ENCODE data around the gene SEPTIN7. TPM values are rescaled to one million over a fixed set of nuclear protein-coding genes. Genes with fewer than 3 reads are reported as not detected.

Gene SEPTIN7
- total and polyA plus RNA-seq, 9 of the 15 experiments (the other 6 are each of a cell fraction or from before 2014, with no cell fraction given): 95.0 to 268 (median 163) TPM

- no peak for TF ChIP-seq NFE2L1 (tag; IDR thresholded peaks at IDR 0.05; ENCODE audit: borderline replicate concordance, low read depth)
- TF ChIP-seq HDAC6 (IDR thresholded peaks at IDR 0.05; ENCODE audit: low read depth, low read length): no peak
- TF ChIP-seq ZFP36 (IDR thresholded peaks at IDR 0.05; ENCODE audit: low read depth, low read length, partially characterized antibody): no peak
- TF ChIP-seq, protein P1, sequence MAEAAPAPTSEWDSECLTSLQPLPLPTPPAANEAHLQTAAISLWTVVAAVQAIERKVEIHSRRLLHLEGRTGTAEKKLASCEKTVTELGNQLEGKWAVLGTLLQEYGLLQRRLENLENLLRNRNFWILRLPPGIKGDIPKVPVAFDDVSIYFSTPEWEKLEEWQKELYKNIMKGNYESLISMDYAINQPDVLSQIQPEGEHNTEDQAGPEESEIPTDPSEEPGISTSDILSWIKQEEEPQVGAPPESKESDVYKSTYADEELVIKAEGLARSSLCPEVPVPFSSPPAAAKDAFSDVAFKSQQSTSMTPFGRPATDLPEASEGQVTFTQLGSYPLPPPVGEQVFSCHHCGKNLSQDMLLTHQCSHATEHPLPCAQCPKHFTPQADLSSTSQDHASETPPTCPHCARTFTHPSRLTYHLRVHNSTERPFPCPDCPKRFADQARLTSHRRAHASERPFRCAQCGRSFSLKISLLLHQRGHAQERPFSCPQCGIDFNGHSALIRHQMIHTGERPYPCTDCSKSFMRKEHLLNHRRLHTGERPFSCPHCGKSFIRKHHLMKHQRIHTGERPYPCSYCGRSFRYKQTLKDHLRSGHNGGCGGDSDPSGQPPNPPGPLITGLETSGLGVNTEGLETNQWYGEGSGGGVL (CRISPR knock-in tag; IDR thresholded peaks at IDR 0.05): no peak
- TF ChIP-seq SRF (CRISPR knock-in tag; IDR thresholded peaks at IDR 0.05): no peak
- 0 out of 2 replicates have a peak, but pooled peaks have one; percentile 33 for TF ChIP-seq ZC3H4 (CRISPR knock-in tag; IDR thresholded peaks at IDR 0.05; ENCODE audit: borderline replicate concordance)
- TF ChIP-seq TAF9B (IDR thresholded peaks at IDR 0.05; ENCODE audit: partially characterized antibody): no peak
- TF ChIP-seq, protein P2, sequence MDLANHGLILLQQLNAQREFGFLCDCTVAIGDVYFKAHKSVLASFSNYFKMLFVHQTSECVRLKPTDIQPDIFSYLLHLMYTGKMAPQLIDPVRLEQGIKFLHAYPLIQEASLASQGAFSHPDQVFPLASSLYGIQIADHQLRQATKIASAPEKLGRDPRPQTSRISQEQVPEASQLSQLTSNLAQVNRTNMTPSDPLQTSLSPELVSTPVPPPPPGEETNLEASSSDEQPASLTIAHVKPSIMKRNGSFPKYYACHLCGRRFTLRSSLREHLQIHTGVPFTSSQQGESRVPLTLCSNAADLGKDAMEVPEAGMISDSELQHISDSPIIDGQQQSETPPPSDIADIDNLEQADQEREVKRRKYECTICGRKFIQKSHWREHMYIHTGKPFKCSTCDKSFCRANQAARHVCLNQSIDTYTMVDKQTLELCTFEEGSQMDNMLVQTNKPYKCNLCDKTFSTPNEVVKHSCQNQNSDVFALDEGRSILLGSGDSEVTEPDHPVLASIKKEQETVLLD (IDR thresholded peaks at IDR 0.05): 0 out of 2 replicates have a peak, but pooled peaks have one; percentile 41
- TF ChIP-seq BRD4 (IDR thresholded peaks at IDR 0.05): peak; percentile 19; the same call in 1 of the 2 replicates
- no peak for TF ChIP-seq ZNF121 (CRISPR knock-in tag; conservative IDR thresholded peaks at IDR 0.05)
- no peak for TF ChIP-seq EZH2 (IDR thresholded peaks at IDR 0.05; ENCODE audit: borderline replicate concordance, low read depth, low read length)
- TF ChIP-seq TFAP4 (CRISPR knock-in tag; IDR thresholded peaks at IDR 0.05; ENCODE audit: borderline replicate concordance): peak; percentile 42; the same call in 1 of the 2 replicates
- no peak for TF ChIP-seq TRIM28 (IDR thresholded peaks at IDR 0.05)
- TF ChIP-seq YY1 (IDR thresholded peaks at IDR 0.05; ENCODE audit: borderline replicate concordance in 1 of 3, control insufficient read depth in 1 of 3, extremely low read depth in 1 of 3, insufficient read depth in 3 of 3, insufficient read length in 1 of 3, insufficient replicate concordance in 2 of 3, low read depth in 1 of 3, low read length in 2 of 3): no peak
- TF ChIP-seq SMAD4 (CRISPR knock-in tag; conservative IDR thresholded peaks at IDR 0.05): peak; percentile 91
- no peak for TF ChIP-seq CHD2 (IDR thresholded peaks at IDR 0.05; ENCODE audit: low read depth, low read length)
- no peak for TF ChIP-seq ZZZ3 (IDR thresholded peaks at IDR 0.05)
- no peak for TF ChIP-seq MAFG (tag; conservative IDR thresholded peaks at IDR 0.05)
- TF ChIP-seq HNRNPH1 (optimal IDR thresholded peaks at IDR 0.05; ENCODE audit: low read depth, low read length): no peak
- no peak for TF ChIP-seq CBX8 (IDR thresholded peaks at IDR 0.05; ENCODE audit: borderline replicate concordance, extremely low read depth, low read depth, low read length, poor library complexity, severe bottlenecking)
Measured at GRCh38 chr7:35801392-35802101, 690 bp downstream of the SEPTIN7 start (continued).

Measured in K562 (cell line).